Lung (tissue), 12 donors: ENCODE results near the gene EYS. TPM values are rescaled to one million over a fixed set of nuclear protein-coding genes. Genes with fewer than 3 reads are reported as not detected.

ENCODE experiments used
- ATAC-seq: fragments of 200-7000 bp; cut with Tn5 transposase; one replicate; pipeline ENCODE4 v1.9.1; 2020; ENCODE audit warnings: moderate number of reproducible peaks; ENCODE audit not compliant: insufficient read depth, low FRiP score
- DNase-seq, 3 donors: peaks; one replicate each; pipeline ENCODE4 v3.0.0-alpha.2; 2013 to 2017
- H3K27ac ChIP-seq, 2 donors: one replicate each; pipeline ENCODE4 v1.5.1; 2013; ENCODE audit warnings: mild to moderate bottlenecking in 2 of 2, moderate library complexity in 2 of 2, control low read depth in 1 of 2, inconsistent platforms in 1 of 2, low read depth in 1 of 2, low read length in 1 of 2
- H3K27me3 ChIP-seq, 3 donors: one replicate each; pipeline ENCODE4 v1.5.1; 2013; ENCODE audit warnings: low read length in 2 of 3; ENCODE audit not compliant: control insufficient read depth in 3 of 3, insufficient read depth in 3 of 3
- H3K36me3 ChIP-seq, 4 donors: one replicate each; pipeline ENCODE4 v1.5.1; 2013; ENCODE audit warnings: low read length in 4 of 4, mild to moderate bottlenecking in 1 of 4, moderate library complexity in 1 of 4; ENCODE audit not compliant: control insufficient read depth in 4 of 4, insufficient read depth in 4 of 4
- H3K4me1 ChIP-seq, 5 donors: one replicate each; pipeline ENCODE4 v1.5.1; 2013; ENCODE audit warnings: low read length in 5 of 5, mild to moderate bottlenecking in 2 of 5, moderate library complexity in 1 of 5; ENCODE audit not compliant: control insufficient read depth in 5 of 5, insufficient read depth in 5 of 5
- H3K4me3 ChIP-seq: one replicate; pipeline ENCODE4 v1.5.1; 2013; ENCODE audit warnings: mild to moderate bottlenecking, control low read depth, moderate library complexity
- H3K9ac ChIP-seq, 2 donors: one replicate each; pipeline ENCODE4 v1.5.1; 2013; ENCODE audit warnings: low read length in 2 of 2, control low read depth in 1 of 2; ENCODE audit not compliant: insufficient read depth in 1 of 2
- H3K9me3 ChIP-seq, 4 donors: one replicate each; pipeline ENCODE4 v1.5.1; 2013; ENCODE audit warnings: low read length in 3 of 4, mild to moderate bottlenecking in 1 of 4, moderate library complexity in 1 of 4; ENCODE audit not compliant: control insufficient read depth in 4 of 4, insufficient read depth in 3 of 4
- CTCF ChIP-seq: IDR thresholded peaks from 2 replicates; pipeline ENCODE4 v1.5.1; 2012; ENCODE audit warnings: mild to moderate bottlenecking; ENCODE audit errors: control extremely low read depth, extremely low read depth
- WGBS, 2 donors: extraction: QIAGEN DNeasy Blood & Tissue Kit; methylation state at CpG; one replicate each; pipeline ENCODE4 v1.1.7; 2013; 5-methylcytosine and 5-hydroxymethylcytosine counted together
- polyA plus RNA-seq, 2 donors: library from polyadenylated mRNA; stranded (reverse); fragments of 200-250 nt; gene quantifications; one replicate each; pipeline ENCODE4 v1.2.1, GENCODE V29; 2013
- total RNA-seq, 2 donors: library from RNA; depleted of rRNA in 1 of 2; stranded (reverse); fragments of >200 nt in 1 of 2; gene quantifications; one replicate each; pipeline ENCODE4 v1.2.1, GENCODE V29; 2014 to 2021
- donor health status: control.
- donor health status: control.
- donor health status: Bipolar disorder and iron deficiency.
- donor health status: healthy.
- donor health status: DM: yes; HTN: yes; CAD: no.

Gene EYS
- total and polyA plus RNA-seq, 4 donors: 0.06 to 0.34 (median 0.12) TPM

GRCh38 chr6:65189236-65189881 lies 517.7 kb downstream of the EYS start:
- ATAC-seq (no peak), DNase-seq (no peak)
- Histone ChIP-seq H3K27me3 (no peaks in the 10 kb centered on the region), H3K4me1 (no peaks in the 10 kb centered on the region), H3K27ac (no peak overlapping the region), H3K36me3 (no peaks in the 10 kb centered on the region), H3K9me3 (no peaks in the 10 kb centered on the region), H3K9ac (no peak overlapping the region), H3K4me3 (no peak overlapping the region)
- 74 to 84% methylated on average over 5 of the region's 5 CpGs for WGBS, 2 donors
- TF ChIP-seq CTCF: no peak

DNA sequence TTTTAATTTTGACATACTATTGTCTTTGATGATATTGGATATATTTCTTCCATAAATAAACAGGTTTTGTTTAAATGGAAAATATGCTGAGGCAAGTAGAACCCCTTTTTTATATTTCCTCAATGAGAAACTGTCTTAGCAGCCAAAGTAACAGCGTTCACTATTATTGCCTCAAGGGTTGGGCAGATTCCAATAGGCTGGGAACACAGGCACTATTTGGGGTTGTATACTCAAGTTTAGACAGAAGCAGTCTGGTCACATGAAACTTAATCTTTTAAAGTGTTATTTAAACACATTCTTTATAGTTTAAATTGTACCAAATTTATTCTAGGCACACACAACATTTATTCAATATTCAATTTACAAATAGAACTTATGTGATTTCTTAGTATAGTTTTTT lies 520.2 kb downstream of the EYS start:
- DNase-seq: no peak
- Histone ChIP-seq H3K27ac (no peak overlapping the region), H3K4me3 (no peak overlapping the region), H3K9me3 (no peaks in the 10 kb centered on the region), H3K9ac (no peak overlapping the region), H3K4me1 (no peaks in the 10 kb centered on the region), H3K27me3 (no peaks in the 10 kb centered on the region), H3K36me3 (no peaks in the 10 kb centered on the region)
- ATAC-seq: no peak
- WGBS, 2 donors: 66 to 90% methylated on average over 1 of the region's 1 CpG
- TF ChIP-seq CTCF: no peak

DNA sequence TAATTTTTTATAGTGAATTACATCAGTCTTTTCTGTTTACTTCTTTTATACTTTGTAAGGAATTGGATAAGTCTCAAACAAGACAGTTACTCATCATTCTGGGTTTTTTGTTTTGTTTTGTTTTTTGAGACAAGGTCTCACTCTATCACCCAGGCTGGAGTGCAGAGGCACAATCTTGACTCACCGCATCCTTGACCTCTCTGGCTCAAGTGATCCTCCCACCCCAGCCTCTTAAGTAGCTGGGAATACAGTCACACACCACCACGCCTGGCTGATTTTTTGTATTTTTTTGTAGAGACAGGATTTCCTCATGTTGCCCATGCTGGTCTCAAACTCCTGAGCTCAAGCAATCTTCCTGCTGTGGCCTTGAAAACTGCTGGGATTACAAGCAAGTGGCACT lies 524.3 kb downstream of the EYS start:
- 69 to 81% methylated on average over 2 of the region's 2 CpGs for WGBS, 2 donors
- no peak for ATAC-seq
- Histone ChIP-seq H3K36me3 (no peaks in the 10 kb centered on the region), H3K9me3 (no peaks in the 10 kb centered on the region), H3K27ac (no peak overlapping the region), H3K9ac (no peak overlapping the region), H3K4me1 (no peaks in the 10 kb centered on the region), H3K27me3 (no peaks in the 10 kb centered on the region), H3K4me3 (no peak overlapping the region)
- TF ChIP-seq CTCF: no peak
- no peak for DNase-seq

- Histone ChIP-seq H3K9ac (no peak overlapping the region), H3K36me3 (no peaks in the 10 kb centered on the region), H3K27me3 (no peaks in the 10 kb centered on the region), H3K9me3 (no peaks in the 10 kb centered on the region), H3K27ac (no peak overlapping the region), H3K4me3 (no peak overlapping the region), H3K4me1 (no peaks in the 10 kb centered on the region)
- DNase-seq (no peak), ATAC-seq (no peak)
- WGBS, 2 donors: 63 to 75% methylated on average over 2 of the region's 2 CpGs
- no peak for TF ChIP-seq CTCF
These were observed 536.8 kb downstream of the EYS start for GRCh38 chr6:65170273-65170672.
